Fibroblast of skin of right biceps (primary cell): ENCODE results near the gene TFEB.

Experiments used
- DNase-seq: peaks from one replicate; pipeline ENCODE4 v3.0.0-alpha.2; 2013

Gene TFEB

DNA sequence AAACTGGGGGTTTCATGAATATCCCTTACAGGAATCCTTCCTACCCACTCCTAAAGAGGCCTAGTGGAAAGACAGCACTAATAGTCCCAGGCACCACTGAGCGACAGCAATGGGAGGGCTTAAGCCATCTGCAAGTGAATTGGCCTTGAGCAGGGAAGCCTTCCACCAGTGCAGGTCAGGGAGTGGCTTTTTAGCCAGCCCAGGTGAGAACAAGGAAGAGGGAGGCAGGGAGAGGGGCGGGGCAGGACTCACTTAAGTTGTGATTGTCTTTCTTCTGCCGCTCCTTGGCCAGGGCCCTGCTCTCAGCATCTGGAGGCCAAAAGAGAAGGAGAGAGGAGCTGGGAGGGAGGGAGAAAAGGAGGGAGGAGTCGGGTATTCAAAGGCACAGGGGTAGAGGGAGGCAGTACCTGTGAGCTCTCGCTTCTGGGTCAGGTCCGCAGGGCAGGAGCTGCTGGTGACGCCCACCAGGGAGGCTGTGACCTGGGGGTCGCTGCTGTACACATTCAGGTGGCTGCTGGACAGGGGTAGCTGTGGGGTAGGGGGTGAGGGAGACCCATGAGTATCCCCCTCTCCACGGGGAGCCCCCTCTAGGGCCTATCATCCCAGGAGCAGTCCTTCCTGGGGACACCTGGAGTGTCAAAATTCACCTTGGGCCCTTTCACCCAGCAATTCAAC lies 47.8 kb downstream of the TFEB start:
- DNase-seq: no peak

DNA sequence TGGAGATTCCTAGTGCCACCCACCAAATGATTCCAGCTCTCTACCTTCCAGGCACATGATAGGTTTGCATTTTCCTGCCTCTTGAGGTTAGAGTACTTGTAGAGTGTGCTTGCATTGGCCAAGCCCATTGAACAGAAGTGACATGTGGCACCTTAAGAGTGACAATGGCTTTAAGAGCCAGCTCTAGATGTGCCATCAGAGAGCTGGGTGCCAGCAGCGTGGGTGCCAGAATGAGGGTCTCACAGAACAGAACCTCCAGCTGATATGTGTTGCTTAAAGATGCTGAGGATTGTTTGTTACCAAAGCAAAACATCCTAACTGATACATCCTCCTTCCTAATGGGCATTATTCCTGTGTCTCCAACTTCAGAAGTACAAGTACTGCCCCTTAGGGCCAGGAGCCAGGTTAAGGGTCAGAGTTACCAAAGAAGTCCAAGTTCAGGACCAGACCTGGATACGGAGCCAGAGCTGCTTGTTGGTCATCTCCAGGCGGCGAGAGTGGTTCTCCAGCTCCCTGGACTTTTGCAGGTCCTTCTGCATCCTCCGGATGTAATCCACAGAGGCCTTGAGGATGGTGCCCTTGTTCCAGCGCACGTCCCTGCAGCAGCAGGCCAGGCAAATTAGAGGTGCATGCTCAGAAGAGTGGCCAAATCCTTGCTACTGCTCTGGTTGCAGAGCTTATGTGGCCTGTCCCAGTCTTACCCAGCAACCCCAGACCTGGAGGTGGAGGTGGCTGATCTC lies 49.6 kb downstream of the TFEB start:
- DNase-seq: no peak

DNA sequence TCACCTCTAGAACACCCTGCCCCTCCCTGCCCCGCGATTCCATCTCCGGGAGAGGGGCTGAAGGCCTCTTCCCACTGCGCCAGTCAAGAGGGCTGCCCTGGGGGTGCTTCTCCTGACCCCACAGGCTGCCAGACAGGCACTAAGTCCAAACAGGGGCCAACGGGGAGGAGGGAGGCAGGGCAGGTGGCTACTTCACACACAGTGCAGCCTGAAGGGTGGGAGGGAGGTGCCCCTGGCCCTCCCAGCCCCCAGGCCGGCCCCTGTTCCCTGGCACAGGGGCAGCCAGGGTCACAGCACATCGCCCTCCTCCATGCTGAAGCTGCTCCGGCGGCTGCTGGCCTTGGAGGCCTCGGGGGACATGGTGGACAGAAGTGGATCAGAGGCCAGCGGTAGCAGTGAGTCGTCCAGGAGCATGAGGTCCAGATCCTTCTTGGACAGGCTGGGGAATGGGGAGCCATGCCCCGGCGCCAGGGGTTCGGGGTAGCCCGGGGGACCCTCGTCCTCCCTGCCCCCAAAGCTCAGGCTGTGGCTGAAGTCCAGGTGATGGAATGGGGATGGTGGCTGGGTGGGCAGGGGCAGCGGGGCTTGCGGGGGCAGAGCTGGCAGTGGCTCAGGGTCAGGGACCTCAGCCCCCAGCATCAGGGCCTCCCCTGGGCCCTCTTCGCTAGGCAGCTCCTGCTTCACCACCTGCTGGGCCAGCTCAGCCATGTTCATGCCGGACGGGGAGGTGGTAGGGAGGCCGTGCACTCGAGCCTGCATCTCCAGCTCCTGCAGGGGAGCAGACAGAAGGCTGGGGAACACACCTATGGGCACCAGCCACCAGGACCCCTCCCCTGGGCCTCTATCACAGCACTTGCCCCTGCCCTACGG lies 50.9 kb downstream of the TFEB start:
- DNase-seq: no peak

DNA sequence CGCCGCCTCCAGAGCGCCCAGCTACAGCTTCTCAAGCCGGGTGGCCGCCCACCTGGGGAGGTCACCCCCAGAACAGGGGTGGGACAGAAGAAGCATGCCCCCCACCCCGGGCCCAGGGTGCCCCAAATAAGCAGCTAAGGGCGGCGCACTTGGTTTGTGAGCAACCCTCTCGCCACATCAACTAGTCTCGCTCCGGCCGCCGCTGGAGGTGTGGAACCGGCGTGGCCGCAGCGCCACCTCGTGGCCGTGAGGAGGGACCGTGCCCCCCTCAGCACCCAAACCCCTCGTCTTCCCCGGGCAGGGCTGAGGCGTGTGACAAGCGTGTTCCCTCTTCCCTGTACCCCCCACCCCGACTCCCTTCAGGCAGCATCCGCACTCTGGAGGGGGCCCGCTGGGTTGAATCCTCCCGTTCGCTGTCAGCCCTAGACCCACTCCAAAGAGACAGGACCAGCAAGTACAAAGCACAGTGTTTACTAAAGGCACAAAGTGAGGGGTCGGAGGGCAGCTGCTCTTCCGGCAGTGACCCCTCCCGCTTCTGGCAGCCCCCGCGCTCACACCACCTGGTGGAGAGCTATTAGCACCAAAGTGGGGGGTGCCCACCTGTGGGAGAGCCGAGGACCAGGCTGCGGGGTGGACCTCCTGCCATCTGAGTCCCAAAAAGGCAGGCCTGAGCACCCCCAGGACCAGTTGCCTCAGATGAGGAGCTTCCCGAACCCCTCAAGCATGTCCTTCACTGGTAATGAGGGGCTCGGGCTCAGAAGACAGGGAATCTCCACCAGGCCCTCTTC lies 51.7 kb downstream of the TFEB start:
- peak; percentile 75 for DNase-seq

DNA sequence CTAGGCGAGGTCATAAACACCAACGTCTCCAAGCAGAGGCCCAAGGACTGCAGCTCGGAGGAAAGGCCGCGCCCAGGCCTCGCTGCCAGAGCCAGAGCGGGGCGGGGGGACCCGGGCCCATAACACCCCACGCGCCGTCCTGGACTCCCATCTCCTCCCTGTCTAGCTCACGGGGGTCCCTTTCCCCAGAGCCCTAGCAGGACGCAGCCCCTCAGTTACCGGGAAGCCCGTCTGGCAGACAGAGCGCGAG lies 52.2 kb downstream of the TFEB start:
- DNase-seq: no peak

DNA sequence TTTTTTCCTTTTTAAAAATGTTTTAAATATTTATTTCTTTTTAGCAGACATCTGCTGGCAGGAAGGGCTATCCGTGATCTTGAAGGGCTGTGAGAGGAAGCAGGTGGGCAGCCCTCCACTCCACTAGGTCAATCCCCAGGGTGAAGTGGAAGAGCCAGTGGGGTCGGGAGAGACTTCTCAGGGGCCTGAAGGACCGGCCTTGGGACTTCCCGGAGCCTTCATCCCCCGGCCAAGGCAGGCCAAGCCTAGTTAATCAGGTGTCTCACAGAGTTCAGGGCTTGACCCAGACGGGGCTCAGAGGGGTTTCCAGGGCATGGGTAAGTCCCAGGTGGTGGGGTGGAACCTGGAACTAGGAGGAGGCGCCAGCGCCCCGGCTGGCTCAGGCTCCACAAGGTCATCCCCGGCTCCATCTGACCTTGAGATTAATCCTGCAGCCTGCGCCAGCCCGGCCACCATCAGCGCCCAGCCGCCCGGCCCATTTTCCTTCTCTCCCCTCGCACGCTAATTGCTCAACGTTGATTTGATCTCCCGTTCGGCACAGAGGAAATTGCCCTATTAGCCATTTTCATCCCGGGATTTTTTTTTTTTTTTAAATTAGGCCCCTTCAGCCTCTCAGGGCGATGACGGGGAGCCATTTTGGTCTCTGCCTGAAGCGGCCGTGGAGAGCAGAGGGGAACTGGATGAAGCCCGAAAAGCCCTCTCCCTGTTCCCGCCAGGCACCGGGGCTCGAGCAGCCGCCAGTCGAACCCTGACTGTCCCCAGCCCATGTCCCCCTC lies 52.7 kb downstream of the TFEB start:
- DNase-seq: no peak

DNA sequence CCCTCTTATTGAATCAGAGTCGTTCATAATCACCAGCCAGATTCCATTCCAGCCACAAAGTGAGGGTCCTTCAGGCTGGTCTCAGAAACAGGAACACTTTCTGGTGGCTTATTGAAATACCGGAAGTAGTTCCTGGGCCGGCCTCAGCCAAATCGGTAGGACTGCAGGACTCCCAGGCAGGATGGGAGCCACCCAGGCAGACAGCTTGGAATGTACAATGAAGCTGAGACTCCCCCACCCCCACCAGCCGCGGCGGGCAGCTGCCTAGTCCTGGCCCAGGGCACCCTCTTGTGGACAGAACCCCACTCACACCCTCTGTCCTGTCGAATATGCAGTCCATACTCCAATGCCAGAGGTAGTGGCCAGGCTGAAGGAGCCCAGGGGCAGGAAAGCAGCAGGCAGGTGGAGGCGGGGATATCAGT lies 53.3 kb downstream of the TFEB start:
- peak; percentile 93 for DNase-seq

DNA sequence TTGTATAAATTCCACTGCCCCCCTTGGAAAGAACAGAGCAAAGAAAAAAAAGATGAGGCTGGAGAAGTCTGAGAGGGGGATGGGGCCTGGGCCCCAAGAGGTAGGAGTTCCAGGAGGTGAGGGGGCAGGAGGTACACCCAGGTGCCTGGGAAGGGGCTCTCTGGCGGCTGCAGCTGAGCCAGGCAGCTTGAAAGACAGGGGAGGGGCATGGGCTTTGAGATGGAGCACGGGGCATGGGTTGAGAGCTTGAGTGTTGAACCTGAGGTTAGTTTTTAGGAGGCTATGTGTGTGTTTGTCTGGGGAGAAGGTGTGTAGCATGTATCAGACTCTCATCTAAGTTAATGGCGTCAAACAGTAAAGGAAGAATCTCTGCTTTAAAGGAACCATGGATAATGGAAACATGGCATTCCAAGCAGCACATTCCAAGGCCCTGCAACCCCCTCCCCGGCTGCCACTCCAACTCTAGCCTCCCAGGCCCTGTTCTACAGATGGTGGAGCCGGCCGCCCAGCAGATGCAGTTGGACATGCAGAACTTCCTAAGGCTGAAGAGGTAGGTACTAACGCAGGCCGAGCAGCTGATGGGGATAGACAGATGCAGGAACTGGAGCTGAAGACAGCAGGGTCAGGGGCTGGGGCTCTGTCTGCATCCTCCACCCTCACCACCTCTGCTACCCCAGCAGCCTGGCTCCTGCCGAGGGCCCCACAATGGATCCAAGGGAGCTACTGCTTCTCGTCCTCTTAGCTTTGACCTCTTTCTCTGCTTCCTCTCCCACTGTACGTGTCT lies 55.0 kb downstream of the TFEB start:
- no peak for DNase-seq

DNA sequence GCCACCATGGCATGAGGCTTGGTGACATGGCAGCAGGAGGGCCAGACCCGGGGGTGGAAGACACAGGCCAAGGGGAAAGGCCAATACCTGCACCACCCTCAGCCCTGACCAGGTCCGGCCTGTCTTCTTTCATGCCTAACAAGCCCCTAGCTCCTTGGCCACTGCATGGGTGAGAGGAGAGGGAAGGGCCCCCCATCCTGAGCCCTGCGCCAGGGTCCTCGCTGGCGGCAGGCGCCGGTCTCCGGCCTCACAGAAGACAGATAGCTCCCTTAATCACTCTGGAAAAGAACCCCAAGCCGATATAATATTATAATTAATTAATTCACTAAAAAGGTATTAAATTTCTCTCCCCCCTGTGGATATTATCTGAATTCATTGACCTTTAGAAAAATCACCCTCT lies 55.7 kb downstream of the TFEB start:
- no peak for DNase-seq

DNA sequence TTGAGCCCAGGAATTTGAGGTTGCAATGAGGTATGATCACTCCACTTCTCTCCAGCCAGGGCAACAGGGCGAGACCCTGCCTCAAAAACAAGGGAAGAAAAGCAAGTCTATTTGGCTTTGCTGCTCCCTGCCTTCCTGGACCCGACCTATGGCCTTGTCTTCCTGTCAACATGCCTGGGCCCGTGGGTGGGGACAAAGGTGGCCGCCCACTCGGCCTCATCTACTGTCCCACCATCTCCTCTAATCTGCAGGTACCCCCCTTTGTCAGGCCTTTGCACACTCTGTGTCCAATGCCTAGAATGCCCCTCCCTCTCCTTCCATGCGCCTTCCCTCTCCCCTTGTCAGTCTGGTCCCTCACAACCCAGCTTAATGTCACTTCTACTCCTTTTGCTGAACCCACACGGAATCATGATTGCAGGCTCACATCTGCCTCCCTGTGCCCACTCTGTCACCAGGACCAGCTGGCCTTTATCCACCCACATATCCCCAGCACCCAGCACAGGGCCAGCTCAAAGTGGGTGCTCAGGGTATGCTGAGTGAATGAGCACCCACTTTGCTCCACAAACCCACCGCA lies 56.8 kb downstream of the TFEB start:
- DNase-seq: no peak

DNA sequence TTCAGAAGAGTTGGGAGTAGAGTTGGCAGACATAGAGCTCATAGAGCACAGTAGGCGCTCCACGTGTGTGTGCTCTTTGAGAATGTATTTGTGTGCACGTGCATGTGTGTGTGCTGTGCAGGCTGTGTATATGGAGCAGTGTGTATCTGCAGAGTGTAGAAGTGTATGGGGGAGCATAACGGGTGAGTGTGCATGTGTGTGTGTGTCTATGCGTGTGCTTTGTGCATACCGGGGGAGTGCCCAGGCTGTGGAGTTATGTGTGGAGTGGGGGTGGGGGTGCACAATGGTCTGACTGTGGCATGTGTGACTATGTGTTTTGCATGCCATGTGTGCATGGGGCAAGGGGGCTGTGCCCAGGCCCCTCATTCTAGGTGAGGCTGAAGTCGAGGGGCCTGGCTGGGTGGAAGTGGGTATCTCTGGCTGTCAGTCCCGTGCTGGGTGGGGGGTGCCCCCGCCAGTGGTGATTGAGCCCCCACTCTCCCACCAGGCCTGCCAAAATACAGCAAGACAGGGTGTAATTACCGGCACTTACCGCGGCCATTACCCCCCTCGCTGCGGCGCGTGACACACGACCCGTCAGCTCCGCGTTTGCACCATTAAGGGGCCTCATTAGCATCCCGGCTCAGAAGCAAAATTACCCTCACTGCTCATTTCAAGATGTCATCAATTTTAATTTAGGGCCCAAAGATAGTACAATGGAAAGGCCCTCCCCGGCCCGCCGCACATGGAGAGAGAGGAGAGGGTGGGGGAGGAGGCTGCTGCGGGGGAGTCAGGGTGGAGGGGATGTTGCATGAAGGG lies 58.1 kb downstream of the TFEB start:
- DNase-seq: no peak

DNA sequence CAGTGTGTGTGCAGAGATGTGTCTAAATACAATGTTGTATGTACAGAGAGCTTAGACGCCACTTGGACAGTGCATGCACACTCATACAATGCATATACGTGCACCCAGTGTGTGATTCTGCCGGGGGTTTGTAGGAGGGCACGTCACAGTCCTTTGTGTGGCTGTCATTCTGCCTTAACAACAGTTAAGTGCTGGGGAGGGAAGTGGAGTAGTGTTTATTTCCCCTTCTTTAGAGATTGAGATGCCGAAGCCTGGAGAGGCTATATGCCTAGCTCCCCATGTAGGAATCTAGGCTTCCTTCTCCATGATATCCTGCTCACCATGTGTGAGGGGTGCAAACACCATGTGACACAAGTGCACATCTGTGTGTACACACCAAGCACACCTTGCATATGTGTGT lies 59.0 kb downstream of the TFEB start:
- DNase-seq: no peak

DNA sequence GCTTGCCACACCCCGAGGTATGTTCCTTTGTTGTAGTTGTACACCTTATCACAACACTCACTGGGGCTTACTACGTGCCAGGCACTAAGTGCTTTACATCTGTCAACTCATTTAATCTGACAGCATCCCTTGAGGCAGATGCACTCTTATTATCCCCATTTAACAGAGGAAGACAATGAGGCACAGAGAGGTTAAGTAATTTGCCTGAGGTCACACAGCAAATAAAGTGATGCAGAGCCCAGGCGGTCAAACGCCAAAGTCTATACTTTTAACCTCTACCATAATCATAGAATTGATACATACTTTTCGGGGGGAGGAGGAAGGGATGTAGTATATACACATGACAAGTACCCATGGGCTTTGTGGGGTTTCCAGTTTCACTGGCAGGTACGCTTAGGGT lies 59.4 kb downstream of the TFEB start:
- no peak for DNase-seq

DNA sequence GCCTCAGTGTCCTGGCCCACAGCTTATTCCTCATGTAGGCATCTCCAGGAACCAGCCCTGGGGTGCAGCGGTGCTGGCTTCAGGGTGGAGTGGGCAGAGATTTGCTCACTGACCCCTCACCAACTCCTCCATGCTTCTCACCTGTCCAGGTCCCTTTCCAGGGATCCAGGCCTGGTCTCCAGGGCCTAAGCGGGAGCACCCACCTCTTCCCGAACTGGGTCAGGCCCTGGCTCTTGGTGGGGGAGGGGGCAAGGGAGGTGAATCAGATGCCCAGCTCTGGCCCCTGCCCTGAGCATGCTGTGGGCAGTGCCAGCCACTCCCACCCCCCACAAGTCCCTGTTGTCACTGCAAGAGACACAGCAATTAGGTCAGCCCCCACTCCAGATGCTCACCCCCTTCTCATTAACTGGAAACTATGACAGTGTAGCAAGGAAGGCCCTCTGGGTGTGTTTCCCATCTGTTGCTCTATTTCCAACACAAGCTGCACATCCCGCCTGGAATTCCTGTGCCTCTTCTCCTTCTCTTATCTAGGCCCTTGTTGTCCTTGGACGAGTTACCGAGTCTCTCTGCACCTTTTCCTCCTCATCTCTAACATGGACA lies 60.1 kb downstream of the TFEB start:
- DNase-seq: no peak

DNA sequence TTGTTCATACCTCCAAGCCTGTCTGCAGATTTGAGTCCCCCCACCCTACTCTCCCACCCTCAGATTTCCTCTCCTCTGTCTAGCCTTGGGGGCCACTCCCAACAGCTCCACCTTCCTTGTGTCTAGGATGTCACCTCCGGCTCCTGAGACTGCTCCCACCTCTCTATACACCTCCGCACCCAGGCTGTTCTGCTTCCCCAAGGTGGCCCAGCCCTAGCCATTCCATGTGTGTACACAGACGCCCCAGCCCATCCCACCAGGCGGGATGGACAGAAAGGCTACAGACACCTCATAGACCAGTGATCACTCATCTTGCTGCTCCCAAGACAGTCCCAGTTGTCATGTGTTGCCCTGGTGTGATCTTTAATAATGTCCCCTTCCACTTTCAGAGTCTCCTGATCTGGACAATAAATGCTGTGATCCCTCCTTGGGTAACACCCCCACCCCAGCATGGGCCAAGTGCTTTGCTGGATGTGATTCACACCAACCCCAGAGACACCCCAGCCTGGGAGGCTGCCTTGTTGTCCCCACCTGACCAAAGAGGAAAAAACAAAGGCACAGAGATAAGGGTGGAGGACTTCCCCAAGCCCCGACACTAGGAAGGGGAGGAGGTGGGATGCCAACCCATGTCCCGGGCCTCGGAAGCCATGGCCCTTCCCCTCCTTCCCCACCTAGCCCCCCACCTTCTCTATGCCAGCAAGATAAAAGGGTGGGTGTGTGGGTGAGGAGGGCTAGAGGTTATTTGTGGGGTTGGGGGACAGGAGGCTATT lies 61.0 kb downstream of the TFEB start:
- DNase-seq: no peak

DNA sequence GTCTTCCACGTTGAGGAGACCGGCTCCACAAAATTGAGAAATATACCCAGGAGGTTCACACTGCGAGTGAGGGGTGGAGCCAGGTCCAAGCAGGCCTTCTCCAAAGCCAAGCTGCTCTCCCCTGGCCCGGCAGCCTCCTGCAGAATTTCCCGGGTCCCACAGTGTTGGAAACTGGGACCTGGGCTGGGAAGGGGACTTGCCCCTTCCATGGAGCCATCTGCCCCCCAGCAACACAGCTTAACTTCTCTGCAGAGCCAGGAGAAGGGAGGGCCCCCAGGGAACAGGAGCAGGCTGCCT lies 61.8 kb downstream of the TFEB start:
- no peak for DNase-seq

DNA sequence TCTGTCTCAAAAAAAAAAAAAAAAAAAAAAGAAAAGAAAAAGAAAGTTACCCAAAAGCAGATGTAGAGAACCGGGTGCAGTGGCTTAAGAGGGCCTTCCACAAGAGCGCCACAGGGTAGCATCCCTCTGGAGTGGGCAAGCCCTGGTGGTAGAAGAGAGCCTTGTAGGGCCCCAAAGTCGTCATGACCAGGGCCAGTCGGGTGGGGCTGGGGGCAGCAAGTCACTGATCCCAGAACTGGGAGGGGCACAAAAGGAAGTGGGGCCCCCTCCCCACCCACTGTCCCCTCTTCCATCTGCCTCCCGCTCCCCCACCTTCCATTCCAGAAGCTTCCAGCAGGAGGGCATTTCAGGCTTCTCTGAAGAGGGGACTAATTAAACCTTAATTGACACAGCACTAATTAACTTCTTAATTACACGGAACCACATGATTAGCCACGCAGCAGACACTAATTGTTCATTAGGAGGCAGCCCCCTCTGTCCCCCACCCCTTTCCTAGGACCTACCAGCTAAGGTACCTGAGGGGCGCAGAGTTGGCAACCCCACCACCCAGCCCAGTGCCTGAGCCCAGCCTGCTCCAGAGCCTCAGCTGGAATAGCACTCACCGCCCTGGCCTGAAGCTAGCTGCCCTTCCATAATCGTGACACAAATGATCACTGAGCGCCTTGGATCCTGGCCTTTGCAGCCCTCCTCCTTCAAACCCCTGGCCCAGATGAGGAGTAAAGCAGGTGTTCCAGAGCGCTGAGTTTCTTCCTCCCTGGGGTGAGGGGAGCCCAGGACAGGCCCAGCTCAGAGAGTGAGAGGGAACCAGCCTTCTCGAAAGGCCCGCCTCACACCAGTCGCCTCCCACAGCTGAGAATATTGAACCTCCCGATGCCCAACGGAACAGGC lies 62.3 kb downstream of the TFEB start:
- DNase-seq: no peak

DNA sequence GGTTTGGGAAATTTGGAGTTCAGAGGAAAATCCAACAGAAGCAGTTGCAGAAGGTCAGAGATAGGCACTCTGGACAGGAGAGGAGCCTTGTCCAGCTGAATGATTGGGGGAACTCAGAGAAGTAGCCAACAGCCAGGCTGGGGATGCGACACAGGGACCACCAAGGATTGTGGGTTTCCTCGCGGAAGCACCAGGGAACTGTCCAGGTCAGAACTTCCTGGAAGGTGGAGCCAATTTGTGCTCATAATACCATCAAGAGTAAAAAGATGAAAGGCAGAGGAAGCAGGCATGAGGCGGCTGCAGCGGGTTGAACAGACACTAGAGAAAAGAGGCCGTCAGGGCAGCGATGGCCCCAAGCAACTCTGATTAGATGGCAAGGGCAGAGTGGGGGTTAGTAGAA lies 63.4 kb downstream of the TFEB start:
- no peak for DNase-seq
